Vagina (tissue), 2 donors: ENCODE data around the gene NLRP1.

Source experiments
- POLR2AphosphoS5 ChIP-seq, 2 donors: sonication (generic); formaldehyde crosslinking; IDR thresholded peaks; one replicate each; pipeline ENCODE4 v1.9.0; 2017; ENCODE audit warnings: antibody characterized with exemption in 2 of 2, mild to moderate bottlenecking in 2 of 2, low read depth in 1 of 2; ENCODE audit not compliant: insufficient read depth in 1 of 2
- TF ChIP-seq, protein P1 (sequence below), 3 experiments: fragments of 450-650 bp in 2 of 3; fragments of 200-600 bp in 1 of 3; sonication (generic) in 1 of 3; IDR thresholded peaks; one replicate each; pipeline ENCODE4 v1.5.1; 2017 to 2019; ENCODE audit warnings: antibody characterized with exemption in 3 of 3, mild to moderate bottlenecking in 2 of 3, moderate library complexity in 2 of 3

DNA sequence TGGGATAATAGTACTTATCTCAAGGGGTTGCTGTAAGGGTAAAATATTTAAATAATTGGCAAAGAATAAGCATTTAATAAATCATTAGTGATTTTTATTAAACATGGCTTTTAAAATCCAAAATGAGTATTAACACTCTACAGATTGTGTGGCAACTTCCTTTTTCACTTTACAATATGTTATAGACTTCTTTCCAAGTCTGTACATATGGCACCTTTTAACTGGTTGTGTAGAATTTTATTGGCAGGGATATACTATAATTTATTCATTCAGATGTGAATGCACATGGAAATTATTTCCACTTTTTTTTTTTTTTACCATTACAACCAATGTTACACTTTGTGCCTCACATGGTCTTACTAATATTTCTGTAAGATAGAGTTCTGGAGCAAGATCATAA lies 15.7 kb upstream of the NLRP1 start:
- TF ChIP-seq, protein P1, sequence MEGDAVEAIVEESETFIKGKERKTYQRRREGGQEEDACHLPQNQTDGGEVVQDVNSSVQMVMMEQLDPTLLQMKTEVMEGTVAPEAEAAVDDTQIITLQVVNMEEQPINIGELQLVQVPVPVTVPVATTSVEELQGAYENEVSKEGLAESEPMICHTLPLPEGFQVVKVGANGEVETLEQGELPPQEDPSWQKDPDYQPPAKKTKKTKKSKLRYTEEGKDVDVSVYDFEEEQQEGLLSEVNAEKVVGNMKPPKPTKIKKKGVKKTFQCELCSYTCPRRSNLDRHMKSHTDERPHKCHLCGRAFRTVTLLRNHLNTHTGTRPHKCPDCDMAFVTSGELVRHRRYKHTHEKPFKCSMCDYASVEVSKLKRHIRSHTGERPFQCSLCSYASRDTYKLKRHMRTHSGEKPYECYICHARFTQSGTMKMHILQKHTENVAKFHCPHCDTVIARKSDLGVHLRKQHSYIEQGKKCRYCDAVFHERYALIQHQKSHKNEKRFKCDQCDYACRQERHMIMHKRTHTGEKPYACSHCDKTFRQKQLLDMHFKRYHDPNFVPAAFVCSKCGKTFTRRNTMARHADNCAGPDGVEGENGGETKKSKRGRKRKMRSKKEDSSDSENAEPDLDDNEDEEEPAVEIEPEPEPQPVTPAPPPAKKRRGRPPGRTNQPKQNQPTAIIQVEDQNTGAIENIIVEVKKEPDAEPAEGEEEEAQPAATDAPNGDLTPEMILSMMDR (IDR thresholded peaks at IDR 0.05): no peak
- TF ChIP-seq POLR2AphosphoS5 (IDR thresholded peaks at IDR 0.05; ENCODE audit: insufficient read depth in 1 of 2, low read depth in 1 of 2): no peak
